GM21786 (cell line): ENCODE results near the gene B4GALT5.

Experiments used
- ATAC-seq: cut with Tn5 transposase; IDR thresholded peaks from one replicate; pipeline ENCODE4 v1.9.1; 2021; ENCODE audit not compliant: unreplicated experiment

Gene B4GALT5

DNA sequence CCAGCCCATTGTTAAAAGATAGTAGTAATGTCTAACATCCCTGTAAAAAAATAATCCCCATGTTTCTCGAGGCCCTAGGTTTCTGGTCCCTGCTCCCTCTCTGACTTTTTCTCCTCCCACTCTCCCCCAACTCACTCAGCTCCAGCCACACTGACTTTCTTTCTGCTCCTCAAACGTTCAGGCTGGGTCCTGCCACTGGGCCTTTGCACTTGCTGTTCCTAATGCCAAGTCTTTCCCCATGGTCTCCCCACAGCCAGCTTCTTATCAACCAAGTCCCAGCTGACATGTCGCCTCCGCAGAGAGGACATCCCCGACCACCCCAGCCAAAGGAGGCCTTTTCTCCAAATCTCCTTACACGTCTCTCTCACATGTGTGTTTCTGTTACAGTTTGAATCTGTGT is 123.9 kb downstream of the B4GALT5 start:
- ATAC-seq = no peak

DNA sequence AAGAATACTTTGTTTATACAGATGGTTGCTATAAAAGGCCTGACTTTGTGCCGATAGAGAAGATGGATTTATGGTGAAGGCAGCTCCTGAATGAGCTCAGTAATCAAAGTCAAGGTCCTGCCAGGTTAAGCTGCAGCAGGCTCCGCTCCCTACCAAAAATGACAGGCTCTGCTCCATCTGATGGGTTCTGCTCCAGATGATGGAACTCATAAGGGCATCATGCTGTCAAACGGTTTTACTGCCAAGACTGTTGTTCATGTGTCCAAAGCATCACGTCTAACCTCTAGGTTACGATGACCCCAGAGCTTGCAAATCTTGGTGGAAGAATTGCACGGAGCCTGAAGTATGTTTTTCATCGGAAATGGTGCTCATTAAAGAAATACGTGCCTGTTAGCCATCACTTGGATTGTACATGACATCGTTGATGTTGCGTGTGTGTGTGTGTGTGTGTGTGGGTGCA is 126.5 kb downstream of the B4GALT5 start:
- no peak for ATAC-seq

DNA sequence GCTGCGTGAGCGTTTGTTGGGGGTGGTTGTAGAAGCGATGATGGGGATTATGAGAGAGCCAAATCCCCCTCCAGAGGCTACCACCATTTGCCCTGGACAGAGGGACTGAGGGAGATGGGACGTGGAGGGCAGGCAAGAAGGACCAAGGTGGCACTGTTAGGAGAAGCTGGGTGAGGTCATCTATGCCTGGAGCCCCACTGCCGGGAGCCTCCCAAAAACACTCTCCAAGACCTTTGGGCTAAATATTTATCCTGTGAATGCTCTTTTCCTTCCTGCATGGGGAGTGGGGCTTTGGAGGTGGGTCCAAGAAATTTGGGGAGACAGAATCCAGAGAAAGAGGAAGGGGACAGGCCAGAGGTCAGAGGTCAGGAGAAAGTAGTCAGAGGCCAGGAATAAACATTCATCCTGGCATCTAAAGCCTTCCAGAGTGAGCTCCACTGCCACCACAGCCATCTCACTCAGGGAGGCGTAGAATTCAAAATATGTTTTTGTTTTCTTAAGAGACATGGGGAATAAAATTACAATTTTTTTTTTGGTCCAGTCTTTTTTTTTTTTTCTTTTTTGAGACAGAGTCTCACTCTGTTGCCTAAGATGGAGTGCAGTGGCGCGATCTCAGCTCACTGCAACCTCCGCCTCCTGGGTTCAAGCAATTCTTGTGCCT is 128.0 kb downstream of the B4GALT5 start:
- ATAC-seq = no peak

DNA sequence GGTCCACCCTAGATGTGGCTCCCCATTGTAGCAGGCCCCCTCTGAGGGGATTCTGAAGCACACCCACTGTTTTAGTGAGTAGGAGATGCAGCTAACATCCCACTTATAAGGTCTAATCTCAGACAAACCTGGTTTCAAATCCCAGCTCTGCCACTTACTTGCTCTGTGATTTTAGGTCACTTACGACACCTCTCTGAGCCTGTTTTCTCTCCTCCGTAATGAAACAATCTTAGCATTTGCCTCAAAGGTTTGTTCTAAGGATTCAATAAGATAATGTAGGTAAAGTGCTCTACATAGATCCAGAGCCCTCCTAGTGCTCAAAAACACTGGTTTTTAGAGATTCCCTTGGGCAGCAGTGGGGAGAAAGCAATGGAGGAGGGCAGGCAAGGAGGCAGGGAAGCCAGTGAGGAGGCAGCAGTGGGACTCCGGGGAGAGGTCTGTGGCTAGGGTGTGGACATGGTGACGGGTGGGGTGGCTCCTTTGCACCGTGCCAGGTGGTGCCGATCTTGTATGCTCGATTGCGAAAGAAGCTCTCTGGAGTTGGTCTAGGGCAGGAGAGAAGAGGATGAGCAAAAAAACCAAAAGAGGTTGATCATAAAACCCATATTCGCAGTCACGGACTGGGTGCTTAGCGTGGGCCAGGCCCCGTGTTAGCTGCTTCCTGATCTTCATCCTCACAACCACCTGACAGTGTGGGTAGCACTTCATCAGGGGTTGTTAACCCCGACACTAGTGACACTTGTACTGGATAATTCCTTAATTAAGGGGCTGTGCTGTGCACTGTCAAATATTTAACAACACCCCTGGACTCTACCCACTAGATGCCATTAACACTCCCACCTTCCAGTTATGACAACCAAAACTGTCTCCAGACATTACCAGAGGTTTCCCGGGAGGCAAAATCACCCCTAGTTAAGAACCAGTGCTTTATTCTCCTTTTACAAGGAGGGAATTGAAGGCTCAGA is 129.0 kb downstream of the B4GALT5 start:
- ATAC-seq = no peak

DNA sequence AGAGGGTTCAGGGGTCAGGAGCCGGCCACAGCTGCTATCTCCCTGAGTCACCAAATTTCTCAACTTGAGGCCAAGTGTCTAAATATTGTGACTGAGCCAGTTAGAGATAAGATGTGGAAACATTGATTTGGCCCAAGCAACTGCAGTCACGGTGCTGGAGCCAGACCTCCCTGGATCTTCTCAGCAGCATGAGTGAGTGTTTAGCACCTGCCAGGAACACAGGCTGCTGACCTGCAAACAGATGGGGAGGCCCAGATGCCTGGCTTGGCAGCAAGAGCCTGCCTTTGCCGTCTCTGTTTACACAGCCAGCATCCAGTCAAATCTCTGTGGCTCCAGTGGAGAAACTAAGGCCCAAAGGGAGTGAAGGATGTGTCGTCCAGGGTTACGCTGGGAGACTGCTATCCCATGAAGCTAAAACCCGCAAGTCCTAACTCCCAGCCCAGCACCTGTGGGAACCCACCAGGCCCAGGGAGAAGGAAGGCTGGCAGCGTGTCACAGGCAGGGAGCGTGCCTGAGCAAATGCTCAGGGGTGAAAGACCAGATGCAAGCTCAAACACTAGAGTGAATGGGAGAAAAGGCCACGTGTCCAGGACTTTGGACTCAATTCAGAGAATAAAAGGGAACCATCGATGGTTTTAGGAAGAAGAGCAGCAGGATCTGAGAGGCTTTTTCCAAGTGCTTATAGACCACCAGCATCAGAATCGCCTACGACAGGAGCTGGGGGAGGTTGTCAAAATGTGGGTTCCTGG is 129.8 kb downstream of the B4GALT5 start:
- ATAC-seq = no peak

DNA sequence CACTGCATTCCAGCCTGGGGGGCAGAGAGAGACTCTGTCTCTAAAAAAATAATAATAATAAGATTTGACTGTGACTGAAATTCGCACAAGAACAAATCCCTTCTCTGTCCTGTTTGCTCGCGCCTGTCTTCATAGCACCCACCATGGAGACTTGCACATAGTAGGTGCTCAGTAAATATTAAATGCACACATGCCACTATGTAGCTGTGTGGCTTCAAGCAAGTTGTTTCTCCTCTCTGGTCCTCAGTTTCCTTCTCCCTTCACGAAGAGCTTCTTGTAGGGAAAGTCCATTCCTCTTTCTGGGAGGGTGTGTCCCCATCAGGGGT is 130.4 kb downstream of the B4GALT5 start:
- no peak for ATAC-seq
